ENCODE results near the gene PDE4D.
"Not testable (repeated sequence)": the region's sequence is repeated elsewhere in the genome, so short reads cannot be mapped to it uniquely, and the experiment has no call there.

PDE4D gene

DNA sequence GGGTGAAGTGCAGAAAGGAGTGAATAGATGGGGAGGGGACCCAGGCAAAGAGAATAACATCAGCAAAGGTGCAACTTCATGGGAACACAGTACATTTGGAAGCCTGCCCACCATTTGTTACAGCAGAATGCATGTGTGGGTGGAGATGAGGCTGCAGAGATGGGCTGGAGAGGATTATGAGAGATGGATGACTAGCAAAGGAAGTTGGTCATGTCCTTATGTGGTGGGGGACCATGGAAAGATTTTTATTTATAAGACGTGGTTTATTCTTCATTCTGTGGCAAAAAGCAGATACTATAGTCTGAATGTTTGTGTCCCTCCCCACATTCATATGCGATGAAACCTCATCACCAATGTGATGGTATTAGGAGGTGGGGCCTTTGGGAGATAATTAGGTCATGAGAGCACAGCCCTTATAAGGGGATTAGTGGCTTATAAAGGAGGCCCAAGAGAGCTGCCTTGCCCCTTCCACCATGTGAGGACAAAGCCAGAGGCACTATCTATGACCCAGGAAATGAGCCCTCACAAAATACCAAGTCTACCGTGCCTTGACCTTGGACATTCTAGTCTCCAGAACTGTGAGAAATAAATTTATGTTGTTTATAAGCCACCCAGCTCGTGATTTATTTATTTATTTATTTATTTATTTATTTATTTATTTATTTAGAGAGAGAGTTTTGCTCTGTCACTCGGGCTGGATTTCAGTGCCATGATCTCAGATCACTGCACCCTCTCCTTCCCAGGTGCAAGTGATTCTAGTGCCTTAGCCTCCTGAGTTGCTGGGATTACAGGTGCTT, 827.0 kb downstream of the PDE4D start:
- CTCF ChIA-PET = interaction anchor here (0.7 kb wide), 1 partner anchor 13 kb away, joined by 3 read pairs; no protein-coding TSS in a partner anchor
- Mint-ChIP-seq H3K9me3 (no peaks in the 10 kb centered on the region), H3K27me3 (peaks cover 16% of the 10 kb centered on the region), H3K4me1 (no peaks in the 10 kb centered on the region), H3K27ac (no peak overlapping the region), H3K36me3 (peaks cover 3% of the 10 kb centered on the region), H3K4me3 (no peak overlapping the region)
- DNase-seq = no peak

DNA sequence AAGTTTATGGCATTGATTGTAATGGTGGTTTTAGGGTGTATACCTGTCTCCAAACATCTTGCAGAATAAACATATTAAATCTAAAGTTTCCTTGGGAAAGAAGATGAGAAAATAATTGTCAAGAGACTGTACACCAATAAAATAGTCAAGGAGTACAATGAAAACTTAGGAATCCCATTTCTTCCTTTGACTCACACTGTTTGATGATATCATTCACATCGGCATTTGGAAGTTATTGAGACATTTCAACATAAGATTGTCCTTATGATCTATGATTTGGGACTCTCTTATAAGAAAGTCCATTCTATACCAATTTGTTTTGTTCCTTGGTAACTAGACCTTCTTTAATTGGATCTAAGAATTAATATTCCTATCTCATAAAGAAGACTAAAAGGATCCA, 828.0 kb downstream of the PDE4D start:
- Mint-ChIP-seq H3K36me3 (no peaks in the 10 kb centered on the region), H3K9me3 (no peaks in the 10 kb centered on the region), H3K27me3 (peaks cover 12% of the 10 kb centered on the region), H3K4me3 (no peak overlapping the region), H3K27ac (no peak overlapping the region), H3K4me1 (no peaks in the 10 kb centered on the region)
- CTCF ChIA-PET = no interaction called here
- no peak for DNase-seq

DNA sequence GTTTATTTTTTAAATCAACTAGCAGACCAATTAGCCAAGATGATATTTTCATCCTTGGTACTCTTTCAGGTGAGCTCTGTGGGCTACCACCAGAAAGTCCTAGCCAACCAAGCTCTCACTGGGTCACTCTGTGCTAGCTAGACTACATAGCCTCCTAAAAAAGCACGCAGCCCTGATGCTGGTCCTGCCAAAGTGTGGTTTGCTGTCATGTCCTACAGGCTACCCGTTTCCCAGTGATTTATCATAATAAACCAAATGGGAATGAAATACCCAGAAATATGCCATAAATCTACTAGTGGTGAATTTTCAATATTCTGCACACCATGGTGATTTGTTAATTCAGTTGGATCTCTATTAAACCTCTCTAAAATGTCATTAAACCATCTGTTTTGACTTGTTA, 829.2 kb downstream of the PDE4D start:
- CTCF ChIA-PET = no interaction called here
- peaks cover 9% of the 10 kb centered on the region for H3K27me3 Mint-ChIP-seq
- no peak overlapping the region for H3K27ac Mint-ChIP-seq
- H3K4me1 Mint-ChIP-seq = no peaks in the 10 kb centered on the region
- no peak for DNase-seq
- H3K4me3 Mint-ChIP-seq = no peak overlapping the region
- H3K9me3 Mint-ChIP-seq = no peaks in the 10 kb centered on the region
- no peaks in the 10 kb centered on the region for H3K36me3 Mint-ChIP-seq

DNA sequence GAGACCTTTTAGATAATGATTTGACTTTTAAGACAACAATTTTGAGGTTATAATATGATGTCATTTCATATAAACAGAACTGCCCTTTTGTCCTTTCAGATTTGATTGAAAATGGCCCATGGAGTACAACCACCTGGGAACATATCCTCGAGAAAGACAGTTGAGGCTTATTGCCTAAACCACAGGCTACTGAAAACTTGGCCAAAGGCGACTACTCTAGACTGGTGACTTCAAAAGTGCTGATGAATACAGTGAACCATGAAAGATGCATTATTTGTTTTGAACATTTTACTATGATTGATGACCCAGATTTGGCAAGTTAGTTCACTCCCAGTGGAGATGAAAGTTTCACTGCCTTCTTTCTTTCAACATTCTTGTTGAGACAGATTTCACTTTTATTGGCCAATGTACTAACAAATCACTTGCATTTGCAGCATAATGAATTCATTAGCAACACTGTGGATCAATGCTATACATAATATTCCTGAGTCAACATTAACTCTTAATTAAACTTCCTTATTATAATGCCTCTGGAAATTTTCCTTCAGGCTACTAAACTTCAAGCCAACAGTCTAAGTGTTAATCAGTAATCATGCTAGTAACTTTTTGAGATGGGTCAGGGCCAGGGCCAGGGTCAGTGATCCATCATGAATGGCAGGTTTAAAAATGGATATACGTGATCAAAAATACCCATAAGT, 830.4 kb downstream of the PDE4D start:
- Mint-ChIP-seq H3K27me3 (peaks cover 9% of the 10 kb centered on the region), H3K36me3 (no peaks in the 10 kb centered on the region), H3K4me1 (no peaks in the 10 kb centered on the region), H3K4me3 (no peak overlapping the region), H3K27ac (no peak overlapping the region), H3K9me3 (no peaks in the 10 kb centered on the region)
- CTCF ChIA-PET = no interaction called here
- DNase-seq = no peak

DNA sequence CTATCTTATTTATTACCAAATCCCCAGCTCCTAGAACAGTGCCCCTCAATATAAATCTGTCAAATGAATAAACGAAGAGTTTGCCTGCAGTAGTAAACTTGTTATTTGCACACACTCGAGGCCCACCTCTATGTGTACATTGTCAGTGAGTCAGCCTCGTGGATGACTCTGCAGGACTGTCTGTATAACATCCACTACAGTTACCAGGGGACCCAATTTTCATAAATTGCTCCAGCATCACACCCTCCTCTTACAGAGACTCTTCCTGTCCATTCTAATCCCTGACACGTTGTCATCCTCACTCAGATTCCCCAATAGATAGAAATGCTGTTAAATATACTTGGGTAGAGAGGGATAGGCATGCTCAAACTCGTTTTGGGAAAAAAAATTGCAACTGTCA, 832.1 kb downstream of the PDE4D start:
- Mint-ChIP-seq H3K27ac (no peak overlapping the region), H3K9me3 (no peaks in the 10 kb centered on the region), H3K4me1 (no peaks in the 10 kb centered on the region), H3K36me3 (no peaks in the 10 kb centered on the region), H3K4me3 (no peak overlapping the region), H3K27me3 (peaks cover 7% of the 10 kb centered on the region)
- CTCF ChIA-PET = no interaction called here
- DNase-seq = no peak

DNA sequence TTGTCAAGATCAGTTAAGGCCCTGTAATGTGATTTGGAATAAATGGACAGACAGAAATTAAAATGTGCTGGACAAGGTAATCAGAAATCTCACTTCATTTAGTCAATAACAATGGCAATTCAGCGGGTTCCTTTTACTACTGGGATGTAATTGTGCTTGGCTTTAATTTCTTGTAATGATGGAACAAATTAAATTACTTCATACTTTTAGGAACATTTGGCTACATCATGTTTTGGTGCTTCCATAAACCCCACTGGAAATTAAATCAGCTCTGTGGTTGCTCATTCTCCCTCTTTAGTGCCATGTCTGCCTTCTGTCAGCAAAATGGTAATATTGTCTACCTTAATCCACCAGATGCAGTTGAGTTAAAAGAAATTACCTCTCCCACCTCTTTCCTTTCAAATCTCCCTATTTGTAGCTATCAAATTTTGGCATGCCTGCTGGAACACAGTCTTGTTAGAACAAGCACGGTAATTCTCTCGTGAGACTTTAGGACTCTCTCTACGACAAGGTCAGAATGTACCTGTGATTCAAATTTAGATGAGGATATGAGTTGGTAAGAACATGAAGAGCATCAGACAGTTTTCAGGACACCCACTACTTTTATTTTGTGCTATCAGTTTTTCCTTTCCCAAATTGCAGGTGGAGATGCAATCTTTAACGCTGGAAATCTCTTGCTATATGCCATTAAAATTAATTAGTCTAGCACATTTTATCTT, 834.4 kb downstream of the PDE4D start:
- no peak for DNase-seq
- CTCF ChIA-PET = no interaction called here
- H3K27me3 Mint-ChIP-seq = peaks cover 21% of the 10 kb centered on the region
- peaks cover 2% of the 10 kb centered on the region for H3K36me3 Mint-ChIP-seq
- H3K4me1 Mint-ChIP-seq = no peaks in the 10 kb centered on the region
- no peaks in the 10 kb centered on the region for H3K9me3 Mint-ChIP-seq
- no peak overlapping the region for H3K27ac Mint-ChIP-seq
- no peak overlapping the region for H3K4me3 Mint-ChIP-seq

DNA sequence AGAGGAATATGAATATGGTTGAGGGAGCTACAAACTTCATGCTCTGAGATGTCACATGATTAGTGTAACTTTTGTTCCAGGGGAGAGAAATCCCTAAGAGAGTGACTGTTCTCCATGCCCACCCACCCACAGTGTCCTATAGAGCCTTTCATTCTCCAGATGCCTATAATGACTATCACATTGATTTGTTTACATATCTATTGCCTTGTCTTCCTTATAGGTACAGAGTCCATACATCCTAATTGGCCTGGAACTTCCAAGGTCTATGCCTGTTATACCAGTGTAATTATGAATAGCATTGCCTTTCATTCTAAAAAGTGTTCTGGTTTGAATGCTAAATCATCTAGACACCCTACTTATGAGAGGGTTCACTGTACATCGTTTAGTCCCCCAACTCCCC, 835.3 kb downstream of the PDE4D start:
- no peaks in the 10 kb centered on the region for H3K9me3 Mint-ChIP-seq
- no peaks in the 10 kb centered on the region for H3K4me1 Mint-ChIP-seq
- DNase-seq = no peak
- CTCF ChIA-PET = no interaction called here
- peaks cover 19% of the 10 kb centered on the region for H3K27me3 Mint-ChIP-seq
- H3K4me3 Mint-ChIP-seq = no peak overlapping the region
- H3K36me3 Mint-ChIP-seq = peaks cover 2% of the 10 kb centered on the region
- H3K27ac Mint-ChIP-seq = no peak overlapping the region

DNA sequence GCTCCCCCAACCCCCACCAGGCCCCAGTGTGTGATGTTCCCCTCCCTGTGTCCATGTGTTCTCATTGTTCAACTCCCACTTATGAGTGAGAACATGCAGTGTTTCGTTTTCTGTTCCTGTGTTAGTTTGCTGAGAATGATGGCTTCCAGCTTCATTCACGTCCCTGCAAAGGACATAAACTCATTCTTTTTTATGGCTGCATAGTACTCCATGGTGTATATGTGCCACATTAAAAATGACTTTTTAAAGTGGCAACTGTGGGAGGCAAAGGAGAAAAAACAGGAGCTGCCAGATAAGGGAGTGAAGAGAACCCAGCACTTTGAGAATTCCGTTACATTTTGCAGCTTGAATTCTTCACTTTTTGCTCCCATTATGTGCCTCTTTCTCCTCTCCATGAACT, 836.9 kb downstream of the PDE4D start:
- not testable (repeated sequence) for H3K9me3 Mint-ChIP-seq, H3K36me3 Mint-ChIP-seq, H3K4me3 Mint-ChIP-seq, H3K27ac Mint-ChIP-seq, DNase-seq, H3K4me1 Mint-ChIP-seq
- peaks cover 19% of the 10 kb centered on the region for H3K27me3 Mint-ChIP-seq
- CTCF ChIA-PET = interaction anchor here (0.8 to 1.2 kb wide), 4 partner anchors 9 to 132 kb away, joined by 3 to 4 read pairs (median 3); no protein-coding TSS in a partner anchor

DNA sequence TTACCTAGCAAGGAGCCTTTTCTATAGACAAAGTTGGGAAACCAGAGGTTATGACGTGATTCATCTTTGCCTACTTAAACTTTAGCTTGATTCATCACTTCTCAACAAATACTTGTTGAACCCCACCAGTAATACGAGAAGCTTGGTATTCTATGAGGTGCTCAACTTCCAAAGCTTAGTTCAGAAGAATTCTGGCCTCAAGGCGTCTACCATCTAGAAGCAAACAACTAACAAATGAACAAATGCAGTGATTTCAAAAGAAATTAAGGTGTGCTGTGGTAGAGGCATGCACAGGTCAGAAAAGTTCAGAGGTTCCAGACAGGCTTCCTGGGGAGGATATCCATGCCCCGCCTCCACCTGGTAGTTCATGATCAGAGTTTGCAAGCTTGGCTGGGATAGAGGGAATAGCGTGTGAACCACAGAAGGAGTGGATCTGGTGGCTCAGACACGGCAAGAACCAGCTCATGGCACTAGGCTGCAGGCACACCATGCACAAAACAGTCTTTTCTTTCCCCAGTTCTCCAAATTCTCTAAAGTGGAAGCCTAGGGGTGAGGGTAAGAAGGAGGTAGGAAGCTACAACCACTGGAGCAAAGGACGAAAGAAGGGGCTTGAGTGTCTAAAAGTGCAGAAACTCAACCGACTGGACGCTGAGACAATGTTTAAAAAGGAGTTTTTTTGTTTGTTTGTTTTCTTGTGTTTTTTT, 837.6 kb downstream of the PDE4D start:
- CTCF ChIA-PET = interaction anchor here (1.2 kb wide), 1 partner anchor 21 kb away, joined by 4 read pairs; no protein-coding TSS in a partner anchor
- Mint-ChIP-seq H3K4me1 (no peaks in the 10 kb centered on the region), H3K4me3 (no peak overlapping the region), H3K9me3 (no peaks in the 10 kb centered on the region), H3K36me3 (peaks cover 2% of the 10 kb centered on the region), H3K27me3 (peaks cover 24% of the 10 kb centered on the region), H3K27ac (no peak overlapping the region)
- DNase-seq = no peak

DNA sequence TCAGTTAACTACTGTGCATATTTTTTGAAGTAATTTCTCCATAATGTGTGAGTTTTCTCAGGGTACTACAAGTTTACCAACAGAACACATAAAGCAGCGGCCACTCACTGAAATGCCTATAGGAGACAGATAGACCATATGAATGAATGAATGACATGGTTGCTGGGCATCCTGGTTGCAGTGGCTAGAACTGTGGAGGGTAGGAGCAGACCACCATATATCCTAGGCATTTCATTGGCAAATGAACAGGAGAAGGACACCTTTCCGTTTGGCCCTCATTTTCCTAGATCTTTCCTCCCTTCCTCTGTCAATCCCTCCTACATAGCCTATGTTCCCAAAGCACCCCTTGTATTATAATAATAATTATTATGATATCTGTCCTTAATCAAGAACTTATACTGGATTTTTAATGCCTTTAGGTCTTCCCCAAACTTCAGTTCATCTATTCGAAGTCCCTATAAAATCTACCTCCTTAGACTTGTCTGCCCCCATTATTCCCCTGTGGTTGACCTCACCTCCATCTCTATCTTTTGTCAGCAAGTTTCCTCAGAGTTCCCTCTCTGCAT, 838.5 kb downstream of the PDE4D start:
- Mint-ChIP-seq H3K9me3 (no peaks in the 10 kb centered on the region), H3K27ac (no peak overlapping the region), H3K27me3 (peaks cover 24% of the 10 kb centered on the region), H3K4me3 (no peak overlapping the region), H3K4me1 (no peaks in the 10 kb centered on the region), H3K36me3 (peaks cover 2% of the 10 kb centered on the region)
- CTCF ChIA-PET = no interaction called here
- no peak for DNase-seq

DNA sequence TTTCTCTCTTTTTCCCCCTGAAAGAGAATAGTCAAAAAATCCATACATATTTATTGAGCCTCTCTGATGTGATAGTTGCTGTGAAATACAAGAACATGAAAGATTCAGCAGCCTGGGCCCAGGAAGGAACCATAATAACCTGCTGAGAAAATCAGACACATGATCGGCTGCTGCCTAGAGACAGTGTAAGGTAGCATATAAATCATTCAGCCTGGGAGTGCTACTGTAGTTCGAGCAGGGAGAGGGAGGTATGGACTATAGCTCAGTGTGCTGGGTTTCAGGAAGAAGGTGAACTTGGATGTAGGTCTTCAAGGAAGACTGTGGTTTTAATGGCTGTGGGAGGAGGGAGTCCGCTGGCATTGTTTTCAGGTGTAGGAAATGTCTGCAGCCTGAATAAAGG, 841.6 kb downstream of the PDE4D start:
- no peak overlapping the region for H3K4me3 Mint-ChIP-seq
- peaks cover 4% of the 10 kb centered on the region for H3K36me3 Mint-ChIP-seq
- no peaks in the 10 kb centered on the region for H3K4me1 Mint-ChIP-seq
- H3K27me3 Mint-ChIP-seq = peaks cover 24% of the 10 kb centered on the region
- DNase-seq = no peak
- CTCF ChIA-PET = no interaction called here
- H3K9me3 Mint-ChIP-seq = no peaks in the 10 kb centered on the region
- no peak overlapping the region for H3K27ac Mint-ChIP-seq

DNA sequence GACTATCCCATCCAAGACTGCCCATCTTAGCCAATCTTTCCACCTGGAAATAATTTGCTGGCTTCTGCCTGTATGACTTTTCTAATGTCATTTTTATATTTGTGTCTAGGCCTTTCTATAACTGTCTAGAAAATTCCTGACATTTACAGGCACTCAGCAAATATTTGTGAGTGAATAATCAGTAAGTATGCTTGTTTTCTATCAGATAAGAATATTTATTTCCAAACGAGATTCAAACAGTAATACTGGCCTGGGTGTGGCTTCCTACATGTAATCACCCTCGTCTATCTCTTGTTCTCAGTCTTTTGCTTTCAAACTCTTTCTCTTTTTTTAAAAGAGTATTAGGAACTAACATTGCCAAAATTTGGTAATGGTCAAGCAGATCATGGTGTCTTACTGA, 844.4 kb downstream of the PDE4D start:
- H3K36me3 Mint-ChIP-seq = peaks cover 8% of the 10 kb centered on the region
- no peak overlapping the region for H3K4me3 Mint-ChIP-seq
- no peak overlapping the region for H3K27ac Mint-ChIP-seq
- CTCF ChIA-PET = interaction anchor here (2.0 kb wide), 1 partner anchor 124 kb away, joined by 8 read pairs; no protein-coding TSS in a partner anchor
- DNase-seq = no peak
- no peaks in the 10 kb centered on the region for H3K4me1 Mint-ChIP-seq
- peaks cover 5% of the 10 kb centered on the region for H3K9me3 Mint-ChIP-seq
- peaks cover 13% of the 10 kb centered on the region for H3K27me3 Mint-ChIP-seq

DNA sequence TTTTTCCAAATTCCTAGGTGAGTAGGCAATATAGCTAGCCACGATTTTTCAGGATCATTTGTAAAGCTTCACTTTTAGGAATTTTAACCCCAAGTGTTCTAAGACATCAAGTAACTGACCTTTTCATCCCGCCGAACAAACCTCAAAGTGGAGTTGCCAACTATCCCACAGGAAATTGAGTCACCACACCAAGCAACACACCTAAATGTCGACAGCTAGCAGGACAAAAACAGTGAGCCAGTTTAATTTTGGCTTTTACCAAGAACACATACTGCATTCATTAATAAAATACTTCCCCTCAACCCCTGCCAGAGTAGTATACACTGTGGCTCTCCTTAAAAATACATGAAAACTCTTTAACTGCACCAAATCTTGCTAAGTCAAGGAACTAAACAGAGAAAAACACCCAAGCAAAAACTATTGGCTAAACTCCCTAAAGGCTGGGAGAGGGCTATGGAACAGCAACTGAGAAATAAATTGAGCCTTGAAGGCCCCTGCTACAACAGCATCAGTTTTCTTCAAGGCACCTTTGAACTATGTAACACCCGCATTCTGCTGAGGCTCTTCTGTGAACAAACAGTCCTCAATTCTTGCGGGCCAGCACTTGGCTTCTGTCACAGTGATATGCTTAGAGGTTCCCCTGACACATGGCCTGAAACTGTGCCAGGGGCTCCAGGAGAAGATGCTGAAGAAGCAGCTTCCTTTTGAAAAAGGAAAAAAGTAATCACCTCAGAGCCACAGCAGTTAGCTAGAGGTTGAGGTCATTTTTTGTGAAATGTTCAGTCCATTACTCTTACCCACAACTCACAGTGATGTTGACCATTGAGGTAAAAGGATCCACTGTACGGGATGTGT, 851.1 kb downstream of the PDE4D start:
- CTCF ChIA-PET = interaction anchor here (1.5 to 3.3 kb wide), 4 partner anchors 81 to 171 kb away, joined by 4 to 23 read pairs (median 13); no protein-coding TSS in a partner anchor
- DNase-seq = peak; percentile 27
- Mint-ChIP-seq H3K36me3 (peaks cover 18% of the 10 kb centered on the region), H3K4me3 (no peak overlapping the region), H3K4me1 (peaks cover 29% of the 10 kb centered on the region), H3K27me3 (peaks cover 5% of the 10 kb centered on the region), H3K9me3 (peaks cover 8% of the 10 kb centered on the region), H3K27ac (peak overlapping the region; percentile 53)

Data from activated naive CD4-positive, alpha-beta T cell treated with anti-CD3 and anti-CD28 coated beads, Interleukin-2, amount 10 ng/mL, durations not matched to agents 7 days and 5 days (primary cell).